ENCODE results near the gene WEE1.
"Not testable (repeated sequence)": the region's sequence is repeated elsewhere in the genome, so short reads cannot be mapped to it uniquely, and the experiment has no call there.

The WEE1 gene

DNA sequence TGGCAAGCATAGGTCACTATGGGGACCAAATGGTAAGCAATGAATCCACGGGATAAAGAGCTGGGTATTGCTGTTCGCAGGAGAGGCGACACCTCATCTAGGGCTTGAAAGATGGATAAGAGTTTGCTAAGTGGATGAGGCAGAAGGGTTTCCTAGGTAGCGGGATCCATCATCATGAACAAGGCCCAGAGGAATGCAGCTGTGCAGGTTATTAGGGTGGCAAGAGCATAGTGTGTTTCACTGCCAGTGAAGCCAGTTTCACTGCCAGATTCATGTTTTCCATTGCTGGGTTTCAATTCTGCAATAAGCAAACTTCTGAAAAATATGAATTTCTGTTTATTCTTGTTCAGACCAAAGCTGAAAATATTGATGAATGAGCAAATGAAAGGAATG is 27.2 kb downstream of the WEE1 start:
- no peak for DNase-seq

DNA sequence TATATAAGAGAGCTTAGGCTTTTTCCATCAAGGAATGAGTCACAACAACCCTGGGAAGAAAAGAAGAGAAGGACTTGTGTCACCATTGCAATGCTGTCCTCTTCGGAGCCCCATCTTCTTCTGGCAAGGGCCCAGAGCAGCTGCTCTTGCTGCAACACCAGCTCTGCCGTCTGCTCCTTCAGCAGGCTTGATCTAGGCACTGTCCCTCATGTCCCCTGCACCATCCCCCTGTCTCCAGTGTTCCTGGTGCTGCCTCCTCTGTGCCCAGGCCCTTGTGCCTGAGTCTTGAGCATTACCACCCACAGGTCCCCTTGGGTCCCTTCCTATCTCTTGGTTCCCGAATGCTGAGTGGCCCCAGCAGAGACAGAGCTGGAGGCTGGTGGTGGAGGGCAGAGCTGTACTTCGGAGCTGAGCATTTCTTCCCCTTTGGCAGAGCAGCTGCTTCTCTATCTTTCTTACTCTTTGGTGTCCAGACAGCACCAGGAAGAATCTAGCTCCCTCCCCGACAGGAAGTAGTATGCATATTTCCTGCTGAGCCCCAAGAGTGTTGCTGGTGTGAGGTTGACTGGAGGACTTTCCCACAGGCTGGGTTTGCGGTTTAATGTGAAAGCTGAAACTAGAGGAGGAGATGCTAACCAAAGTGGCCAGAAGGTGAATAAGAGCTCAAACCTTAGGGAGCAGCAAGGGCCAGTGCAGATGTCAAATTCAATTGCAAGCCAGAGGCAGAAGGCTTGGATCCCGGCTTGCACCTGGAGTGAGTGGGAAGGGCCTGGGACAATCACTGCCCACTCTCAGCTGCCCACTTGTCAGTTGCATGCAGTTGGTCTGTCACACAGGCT is 27.8 kb downstream of the WEE1 start:
- DNase-seq, result no peak

DNA sequence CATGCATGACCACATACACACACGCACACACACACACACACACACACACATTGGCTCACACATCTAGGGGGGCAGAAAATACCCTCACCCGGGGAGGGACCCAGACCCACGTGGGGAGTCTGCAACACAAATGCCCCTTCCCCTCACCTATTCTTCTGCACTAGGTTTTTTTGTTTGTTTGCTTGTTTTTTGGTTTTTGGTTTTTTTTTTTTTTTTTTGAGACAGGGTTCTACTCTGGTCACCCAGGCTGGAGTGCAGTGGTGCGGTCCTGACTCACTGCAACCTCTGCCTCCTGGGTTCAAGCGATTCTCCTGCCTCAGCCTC is 28.4 kb downstream of the WEE1 start:
- DNase-seq, result no peak

DNA sequence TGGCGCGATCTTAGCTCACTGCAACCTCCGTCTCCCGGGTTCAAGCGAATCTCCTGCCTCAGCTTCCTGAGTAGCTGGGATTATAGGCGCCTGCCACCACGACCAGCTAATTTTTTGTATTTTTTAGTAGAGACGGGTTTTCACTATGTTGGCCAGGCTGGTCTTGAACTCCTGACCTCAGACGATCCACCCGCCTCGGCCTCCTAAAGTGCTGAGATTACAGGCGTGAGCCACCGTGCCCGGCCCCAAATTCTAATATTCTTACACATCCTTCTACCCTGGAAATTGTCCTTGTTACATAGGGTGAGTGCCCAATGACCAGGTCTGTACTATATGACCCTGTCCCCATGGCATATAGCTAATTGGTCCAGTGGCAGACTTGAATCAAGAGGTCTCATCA is 29.7 kb downstream of the WEE1 start:
- DNase-seq, result not testable (repeated sequence)

DNA sequence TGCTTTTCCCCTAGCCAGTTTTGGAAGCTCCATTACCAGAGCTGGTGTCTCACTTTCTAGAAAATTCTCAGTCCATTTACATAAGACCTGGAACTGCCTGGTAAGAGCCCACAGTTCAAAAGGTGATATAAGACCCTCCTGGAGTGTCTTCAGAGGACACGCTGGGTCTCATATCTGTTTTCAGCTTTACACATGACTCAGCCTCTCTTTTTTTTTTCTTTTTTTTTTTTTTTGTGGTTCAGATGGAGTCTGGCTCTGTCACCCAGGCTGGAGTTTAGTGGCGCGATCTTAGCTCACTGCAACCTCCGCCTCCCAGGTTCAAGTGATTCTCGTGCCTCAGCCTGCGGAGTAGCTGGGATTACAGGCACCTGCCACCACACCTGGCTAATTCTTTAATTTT is 30.7 kb downstream of the WEE1 start:
- no peak for DNase-seq

DNA sequence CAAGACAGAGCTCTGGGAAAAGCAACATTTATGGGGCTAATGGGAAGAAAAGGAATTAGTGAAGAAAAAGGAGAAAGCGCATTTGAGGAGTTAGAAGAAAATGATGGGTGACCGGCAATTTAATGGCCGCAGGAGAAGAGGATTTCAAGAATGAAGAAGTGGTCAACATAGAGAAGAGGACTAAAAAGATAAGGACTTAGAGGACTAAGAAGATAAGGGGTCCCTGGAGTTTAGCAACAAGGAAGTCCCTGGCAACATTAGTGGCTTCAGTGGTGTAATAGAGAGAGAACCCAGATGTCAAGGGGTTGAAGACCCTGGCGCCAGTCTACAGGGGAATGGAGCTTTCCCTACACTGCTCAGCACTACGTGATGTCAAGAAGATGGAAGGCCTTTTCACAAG is 32.3 kb downstream of the WEE1 start:
- DNase-seq, result no peak

DNA sequence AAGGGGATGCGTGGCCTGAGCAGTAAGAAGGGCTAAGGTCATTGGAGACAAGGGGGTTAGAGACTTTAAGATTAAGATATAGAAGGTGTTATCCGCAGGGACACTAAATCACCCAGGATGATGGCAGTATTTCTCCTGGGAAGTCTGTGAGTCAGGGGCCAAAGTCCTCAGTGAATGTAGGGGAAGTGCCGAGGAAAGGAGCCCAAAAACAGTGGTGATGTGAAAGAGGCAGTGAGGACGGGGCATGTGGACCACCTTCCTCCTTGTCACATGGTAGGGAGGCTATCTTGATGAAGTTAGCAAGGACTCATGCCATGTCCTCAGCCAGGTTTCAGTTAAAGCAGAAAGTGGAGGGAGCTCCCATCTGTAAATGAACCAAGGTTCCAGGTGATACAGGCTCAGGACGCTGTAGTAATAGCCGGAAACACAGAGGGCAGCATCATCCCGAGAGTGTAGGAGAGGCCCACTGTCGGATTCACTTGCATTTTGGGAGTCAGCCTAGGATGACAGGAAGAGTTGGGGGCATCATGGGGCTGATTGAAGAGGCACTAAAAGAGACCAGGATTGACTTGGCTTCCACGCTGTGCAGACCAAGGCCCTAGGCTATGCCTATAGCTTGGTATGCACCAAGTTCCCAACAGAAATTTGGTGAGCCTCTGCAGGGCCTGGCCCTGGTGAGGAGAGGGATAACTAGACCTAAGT is 33.5 kb downstream of the WEE1 start:
- DNase-seq, result no peak

DNA sequence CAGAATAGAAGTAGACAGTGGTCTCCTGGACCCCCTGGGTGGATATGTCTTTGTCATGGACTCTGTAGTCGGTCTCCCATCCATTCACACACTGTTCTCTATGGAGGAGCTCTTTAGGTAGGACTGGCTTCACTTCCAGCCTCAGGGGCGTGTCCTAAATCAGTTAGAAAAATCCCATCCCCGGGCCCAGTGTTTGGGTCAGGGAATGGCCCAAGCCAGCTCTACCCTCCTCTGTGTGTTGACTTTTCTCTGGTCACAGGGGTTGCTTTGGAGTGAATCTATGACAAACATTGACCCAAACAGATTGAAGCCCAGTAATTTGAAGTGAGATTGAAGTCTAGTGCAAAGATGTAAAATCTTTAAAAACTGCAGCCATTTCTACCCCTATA is 34.0 kb downstream of the WEE1 start:
- no peak for DNase-seq

DNA sequence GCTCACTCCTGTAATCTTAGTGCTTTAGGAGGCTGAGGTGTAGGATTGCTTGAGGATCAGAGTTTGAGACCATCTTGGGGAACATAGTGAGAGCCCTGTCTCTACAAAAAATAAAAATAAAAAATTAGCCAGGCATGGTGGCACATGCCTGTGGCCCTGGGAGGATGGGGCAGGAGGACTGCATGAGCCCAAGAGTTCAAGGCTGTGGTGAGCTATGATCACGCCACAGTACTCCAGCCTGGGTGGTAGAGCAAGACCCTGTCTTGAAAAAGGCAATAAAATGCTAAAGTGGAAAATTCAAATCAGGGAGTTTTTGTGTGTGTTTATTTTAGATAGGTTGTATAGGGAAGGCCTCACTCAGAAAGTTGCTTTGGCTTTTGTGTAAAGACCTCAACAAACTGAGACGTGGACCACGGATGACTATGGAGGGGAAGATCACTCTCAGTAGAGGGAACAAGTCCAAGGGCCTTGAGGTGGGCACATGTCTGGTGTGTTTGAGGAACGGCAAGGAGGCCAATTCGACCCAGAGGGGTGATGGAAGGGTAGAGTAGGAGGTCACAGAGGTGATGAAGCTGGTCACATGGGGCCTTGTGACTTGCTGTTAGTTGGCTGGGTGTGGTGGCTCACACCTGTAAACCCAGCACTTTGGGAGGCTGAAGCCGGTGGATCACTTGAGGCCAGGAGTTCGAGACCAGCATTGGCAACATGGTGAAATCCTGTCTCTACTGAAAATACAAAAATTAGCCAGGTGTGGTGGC is 35.7 kb downstream of the WEE1 start:
- no peak for DNase-seq

DNA sequence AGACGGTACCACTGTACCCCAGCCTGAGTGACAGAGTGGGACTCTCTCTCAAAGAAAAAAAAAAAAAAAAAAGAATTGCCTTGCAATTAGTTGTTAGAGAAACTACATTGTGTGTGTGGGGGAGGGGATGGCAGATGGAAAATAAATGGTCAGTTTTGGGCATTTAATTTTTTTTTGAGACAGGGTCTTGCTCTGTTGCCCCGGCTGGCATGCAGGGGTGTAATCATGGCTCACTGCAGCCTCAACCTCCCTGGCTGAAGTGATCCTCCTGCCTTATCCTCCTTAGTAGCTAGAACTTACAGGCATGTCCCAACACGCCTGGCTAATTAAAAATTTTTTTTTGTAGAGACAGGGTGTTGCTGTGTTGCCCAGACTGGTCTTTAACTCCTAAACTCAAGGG is 36.4 kb downstream of the WEE1 start:
- no peak for DNase-seq

DNA sequence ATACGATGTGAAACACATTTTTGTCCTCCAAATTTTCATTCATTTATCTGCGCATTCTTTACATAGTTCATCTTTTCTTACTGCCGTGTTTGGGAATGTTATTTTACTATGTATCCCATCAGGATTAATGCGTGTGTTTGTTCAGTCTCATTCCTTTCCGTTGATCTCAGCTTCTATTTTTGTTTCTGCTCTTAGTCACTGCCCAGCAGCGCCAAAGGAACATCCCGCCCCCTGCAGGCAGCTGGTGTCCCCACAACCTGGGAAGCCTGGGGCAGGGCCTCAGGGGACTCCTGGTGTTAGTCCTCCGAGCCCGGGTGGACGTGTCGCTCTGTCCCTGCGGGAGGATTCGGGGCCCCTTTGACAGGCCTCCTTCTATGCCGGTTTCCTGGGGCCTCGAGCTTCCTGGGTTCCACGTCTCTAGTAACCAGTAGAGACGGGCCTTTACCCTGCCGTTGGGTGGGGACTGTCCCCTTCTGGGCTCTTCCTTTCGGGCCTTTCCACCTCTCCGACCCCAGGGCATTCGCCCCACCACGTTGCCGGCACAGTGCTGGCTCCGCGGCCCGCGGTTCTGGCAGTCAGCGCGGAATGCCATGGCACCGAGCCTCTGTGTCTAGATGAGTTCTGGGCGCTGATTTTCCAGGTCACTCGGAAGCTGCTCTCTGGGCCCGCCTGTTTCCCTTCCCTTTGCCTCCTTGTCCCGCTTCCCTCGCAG is 39.8 kb downstream of the WEE1 start:
- DNase-seq, result peak; percentile 83

DNA sequence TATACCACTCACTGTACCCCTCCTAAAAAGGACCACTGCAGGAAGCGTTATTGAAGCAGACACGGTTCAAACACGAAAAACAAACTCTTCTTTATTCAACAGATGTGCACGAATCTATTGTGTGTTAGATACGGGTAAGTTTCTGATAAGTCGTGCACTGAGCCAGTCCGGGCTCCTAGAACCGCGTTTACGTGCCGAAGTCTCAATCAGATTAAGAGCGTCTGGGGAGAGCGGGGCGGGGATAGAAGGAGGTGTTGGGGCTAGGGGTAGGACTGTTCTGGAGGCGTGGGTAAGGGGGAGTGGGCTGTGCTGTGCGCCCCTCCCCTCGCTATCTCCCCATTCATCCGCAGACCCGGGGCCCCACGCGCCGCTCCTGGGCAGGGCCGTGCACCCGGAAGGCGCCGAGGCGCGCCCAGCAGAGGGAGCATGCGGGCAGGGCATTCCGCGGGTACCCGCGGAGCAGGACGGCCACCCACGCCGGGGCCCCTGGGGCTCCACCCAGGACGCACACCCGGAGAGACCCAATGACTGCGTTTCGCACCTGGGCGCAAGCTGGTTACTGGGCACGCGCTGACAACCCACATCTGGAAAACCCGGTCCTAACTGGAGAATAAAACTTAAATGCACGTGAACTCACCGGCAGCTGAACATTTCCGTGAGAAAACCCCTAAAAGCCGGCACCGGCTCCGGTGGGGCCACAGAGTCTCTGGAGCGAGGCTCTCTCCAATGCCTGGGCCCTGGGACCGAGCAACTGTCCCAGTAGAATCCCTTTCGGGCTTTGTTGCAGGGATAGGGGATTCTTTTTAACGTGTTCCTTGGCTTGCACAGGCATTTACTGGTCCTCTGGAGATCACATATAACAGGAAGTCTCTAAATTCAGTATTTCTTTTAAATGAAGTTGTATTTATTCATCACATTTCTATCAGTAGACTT is 40.6 kb downstream of the WEE1 start:
- no peak for DNase-seq

DNA sequence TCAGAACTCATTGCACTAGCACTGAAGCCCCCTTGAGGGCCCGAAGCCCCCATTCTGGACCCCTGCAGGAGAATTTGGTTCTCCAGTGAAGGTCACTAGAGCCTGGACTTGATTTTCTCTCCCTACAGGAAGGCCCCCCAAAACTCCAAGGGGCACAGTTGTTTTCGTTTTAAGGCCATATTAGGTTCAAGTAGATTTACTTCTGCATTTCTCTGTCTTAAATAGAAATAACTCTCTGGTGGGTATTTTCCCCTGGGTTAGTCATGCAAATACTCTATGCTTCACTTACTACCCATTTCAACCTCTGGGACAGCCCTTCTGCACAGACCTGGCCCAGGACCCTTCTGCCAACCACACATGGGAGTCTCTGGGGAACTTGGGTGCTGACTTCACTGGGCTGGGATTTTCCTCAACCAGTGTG is 41.6 kb downstream of the WEE1 start:
- no peak for DNase-seq

DNA sequence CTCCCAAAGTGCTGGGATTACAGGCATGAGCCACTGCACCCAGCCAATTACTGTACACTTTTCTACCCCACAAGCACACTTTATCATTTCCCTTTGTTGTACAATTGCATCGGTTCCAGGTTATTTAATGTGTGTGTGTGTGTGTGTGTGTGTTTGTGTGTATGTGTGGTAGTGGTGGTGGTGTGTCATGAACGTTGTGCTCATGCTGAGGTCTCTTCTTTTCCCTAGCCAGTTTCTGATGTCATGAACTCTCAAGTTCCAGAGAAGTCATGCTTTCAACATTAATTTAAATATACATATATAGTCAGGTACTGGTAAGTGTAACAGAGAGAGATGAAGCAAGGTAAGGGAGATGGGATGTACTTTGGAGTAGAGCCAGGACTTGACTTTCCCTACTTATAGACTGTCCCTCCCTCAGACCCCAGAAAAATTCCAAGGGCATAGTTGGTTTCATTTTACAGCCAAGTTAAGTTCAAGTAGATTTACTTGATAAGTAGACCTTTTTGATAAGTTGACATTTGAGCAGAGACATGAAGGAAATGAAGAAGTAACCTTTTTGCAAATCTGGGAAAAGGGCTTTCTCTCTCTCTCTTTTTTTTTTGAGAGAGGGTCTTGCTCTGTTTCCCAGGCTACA is 42.7 kb downstream of the WEE1 start:
- DNase-seq, result no peak

DNA sequence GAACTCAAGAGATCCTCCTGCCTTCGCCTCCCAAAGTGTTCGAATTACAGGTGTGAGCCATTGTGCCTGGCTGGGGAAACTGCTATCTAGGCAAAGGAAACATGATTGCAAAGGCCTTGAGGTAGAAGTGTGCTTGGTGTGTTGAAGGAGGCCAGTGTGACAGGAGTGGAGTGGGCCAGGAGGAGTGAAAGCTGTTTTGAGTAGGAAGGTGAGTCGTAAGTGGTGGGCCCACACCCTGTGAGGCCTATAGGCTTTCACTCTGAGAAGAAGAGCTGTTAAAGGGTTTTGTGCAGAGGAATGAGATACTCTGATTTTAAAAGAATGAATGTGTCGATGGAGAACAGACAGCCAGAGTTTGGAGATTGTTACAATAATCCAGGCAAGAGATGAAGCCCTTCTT is 43.4 kb downstream of the WEE1 start:
- no peak for DNase-seq

DNA sequence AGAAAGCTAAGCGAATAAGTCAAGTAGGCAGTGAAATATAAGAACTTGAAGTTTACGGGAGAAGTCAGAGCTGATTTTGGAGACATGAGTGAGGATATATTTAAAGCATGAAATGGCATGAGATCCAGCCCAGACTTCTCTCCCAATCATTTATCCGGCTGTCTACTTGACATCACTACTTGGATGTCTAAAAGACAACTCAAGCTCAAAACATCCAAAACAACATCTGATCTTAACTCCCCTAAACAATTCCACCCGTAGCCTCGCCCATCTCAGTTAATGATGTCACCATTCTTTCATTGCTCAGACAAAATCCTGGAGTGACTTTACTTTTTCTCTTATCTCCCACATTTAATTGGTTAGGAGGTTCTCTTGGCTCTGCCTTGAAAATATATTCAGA is 44.5 kb downstream of the WEE1 start:
- no peak for DNase-seq

DNA sequence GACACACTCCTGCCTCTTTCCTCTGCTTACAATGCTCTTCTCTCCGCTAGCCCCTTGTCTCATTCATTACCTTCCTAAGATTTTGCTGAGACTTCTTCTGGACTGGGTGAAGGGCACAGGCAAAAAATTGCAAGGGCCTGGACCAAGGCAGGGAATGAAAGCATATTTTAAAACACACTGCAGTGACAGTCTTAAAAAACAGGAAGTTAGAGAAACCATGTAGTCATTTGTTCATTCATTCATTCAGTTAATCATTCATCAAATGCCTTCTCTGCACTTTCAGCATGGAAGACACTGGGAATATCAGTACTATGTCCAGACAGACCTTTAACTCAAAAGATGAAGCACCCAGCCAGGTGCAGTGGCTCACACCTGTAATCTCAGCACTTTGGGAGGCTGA is 45.5 kb downstream of the WEE1 start:
- DNase-seq, result no peak

DNA sequence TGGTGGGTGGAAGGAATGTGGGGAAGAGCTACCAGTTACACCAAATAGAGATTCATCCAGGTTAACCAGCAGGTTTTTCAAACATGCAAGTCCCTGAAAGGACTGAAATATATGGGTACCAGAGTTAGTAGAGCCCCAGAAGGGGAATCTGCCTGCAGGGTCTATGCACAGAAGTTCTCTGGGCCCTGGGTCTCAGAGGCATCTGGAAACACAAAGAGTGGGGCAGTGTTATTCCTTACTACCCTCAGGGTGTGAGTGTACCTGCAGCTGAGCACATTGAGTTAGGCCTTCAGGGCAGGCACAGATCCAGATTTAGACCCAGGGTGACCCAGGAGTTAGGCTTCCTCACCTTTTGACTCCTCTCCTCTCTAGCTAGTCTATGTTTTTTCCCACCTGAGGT is 46.5 kb downstream of the WEE1 start:
- DNase-seq, result no peak

DNA sequence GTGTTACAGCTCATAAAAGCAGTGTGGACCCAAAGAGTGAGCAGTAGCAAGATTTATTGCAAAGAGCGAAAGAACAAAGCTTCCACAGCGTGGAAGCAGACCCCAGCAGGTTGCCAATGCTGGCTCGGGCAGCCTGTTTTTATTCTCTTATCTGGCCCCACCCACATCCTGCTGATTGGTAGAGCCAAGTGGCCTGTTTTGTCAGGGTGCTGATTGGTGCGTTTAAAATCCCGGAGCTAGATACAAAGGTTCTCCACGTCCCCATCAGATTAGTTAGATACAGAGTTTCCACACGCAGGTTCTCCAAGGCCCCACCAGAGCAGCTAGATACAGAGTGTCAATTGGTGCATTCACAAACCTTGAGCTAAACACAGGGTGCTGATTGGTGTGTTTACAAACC is 48.9 kb downstream of the WEE1 start:
- DNase-seq, result not testable (repeated sequence)

DNA sequence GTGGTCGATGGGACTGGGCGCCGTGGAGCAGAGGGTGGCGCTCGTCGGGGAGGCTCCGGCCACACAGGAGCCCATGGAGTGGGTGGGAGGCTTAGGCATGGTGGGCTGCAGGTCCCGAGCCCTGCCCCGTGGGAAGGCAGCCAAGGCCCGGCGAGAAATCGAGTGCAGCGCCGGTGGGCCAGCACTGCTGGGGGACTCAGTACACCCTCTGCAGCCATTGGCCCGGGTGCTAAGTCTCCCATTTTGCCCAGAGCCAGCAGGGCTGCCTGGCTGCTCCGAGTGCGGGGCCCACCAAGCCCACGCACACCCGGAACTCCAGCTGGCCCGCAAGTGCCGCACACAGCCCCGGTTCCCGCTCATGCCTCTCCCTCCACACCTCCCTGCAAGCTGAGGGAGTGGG is 49.6 kb downstream of the WEE1 start:
- DNase-seq, result not testable (repeated sequence)

DNA sequence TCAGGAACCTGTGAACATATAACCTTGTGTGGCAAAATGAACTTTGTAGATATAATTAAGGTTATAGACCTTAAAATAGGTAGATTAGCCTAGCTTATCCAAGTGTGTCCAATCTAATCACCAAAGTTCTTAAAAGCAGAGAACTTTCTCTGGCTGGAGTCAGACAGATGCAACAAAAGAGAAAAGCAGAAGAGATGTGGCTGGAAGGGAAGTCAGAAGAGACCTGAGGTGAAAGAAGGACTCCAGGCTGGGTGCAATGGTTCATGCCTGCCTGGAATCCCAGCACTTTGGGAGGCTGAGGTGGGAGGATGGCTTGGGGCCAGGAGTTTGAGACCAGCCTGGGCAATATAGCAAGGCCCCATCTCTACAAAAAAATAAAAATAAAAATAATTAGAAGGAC is 51.0 kb downstream of the WEE1 start:
- no peak for DNase-seq

DNA sequence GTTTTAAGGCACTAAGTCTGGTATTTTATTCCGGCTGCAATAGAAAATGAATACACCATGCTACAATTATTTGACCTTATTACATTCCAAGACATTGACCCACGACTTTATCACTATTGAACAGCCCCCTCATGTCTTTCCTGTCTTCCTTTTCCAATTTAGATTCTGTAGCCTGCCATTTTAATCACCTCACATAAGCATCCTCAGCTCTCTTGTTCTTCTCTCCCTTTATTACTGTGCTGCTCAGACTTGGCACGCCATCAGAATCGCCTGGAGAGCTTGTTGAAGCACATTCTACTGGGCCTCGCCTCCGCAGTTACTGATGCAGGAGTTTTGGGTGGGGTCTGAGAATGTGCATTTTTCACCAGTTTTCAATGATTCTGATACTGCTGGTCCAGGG is 51.7 kb downstream of the WEE1 start:
- no peak for DNase-seq

Data from NCI-H1417 treated with DMSO at 0.1 percent for 48 hours (cell line).